IMR-90 (cell line): Measurements from ENCODE around the gene SATB2. TPM values are rescaled to one million over a fixed set of nuclear protein-coding genes. Genes with fewer than 3 reads are reported as not detected.

Source experiments
- ATAC-seq: fragments of 200-7000 bp; cut with Tn5 transposase; 2 replicates; pipeline ENCODE4 v1.9.1; 2020; ENCODE audit warnings: low read depth, mild to moderate bottlenecking, moderate library complexity
- BruUV-seq: library from RNA; stranded (reverse); fragments of 400-500 nt; replicated peaks from 2 replicates; lab custom pipeline; 2021; lab: Mats Ljungman, UMichigan
- CTCF ChIA-PET: fragments of 300-600 bp; formaldehyde crosslinking; extraction: SDS; loops from one replicate; lab custom pipeline; 2021; ENCODE audit warnings: antibody characterized with exemption; lab: Yijun Ruan, JAX
- POLR2A ChIA-PET: fragments of 300-600 bp; sonication (Branson Sonifier 250); formaldehyde crosslinking; loops from one replicate; lab custom pipeline; 2022; ENCODE audit warnings: antibody characterized with exemption; ENCODE audit not compliant: unreplicated experiment; lab: Charles Lee
- DNase-seq: peaks from one replicate; pipeline ENCODE4 v3.0.0; 2013
- H2AFZ ChIP-seq: replicated peaks from 2 replicates; pipeline ENCODE3; 2013; ENCODE audit warnings: low read length, mild to moderate bottlenecking; ENCODE audit not compliant: poor library complexity
- H2AK5ac ChIP-seq: 2 replicates; pipeline ENCODE4 v1.6.1; 2013; ENCODE audit warnings: low read depth, low read length, inconsistent platforms
- H2AK9ac ChIP-seq: replicated peaks from 2 replicates; pipeline ENCODE3; 2013; ENCODE audit warnings: mild to moderate bottlenecking, low read depth, low read length, moderate library complexity; ENCODE audit not compliant: poor library complexity
- H2BK120ac ChIP-seq: 2 replicates; pipeline ENCODE4 v1.6.1; 2013; ENCODE audit warnings: low read depth, low read length, inconsistent platforms
- H2BK15ac ChIP-seq: 3 replicates; pipeline ENCODE4 v1.6.1; 2013; ENCODE audit warnings: low read depth, low read length, inconsistent platforms
- H2BK20ac ChIP-seq: 2 replicates; pipeline ENCODE4 v1.6.1; 2013; ENCODE audit warnings: low read depth, mild to moderate bottlenecking, inconsistent platforms, low read length, moderate library complexity
- H2BK5ac ChIP-seq: 2 replicates; pipeline ENCODE4 v1.6.1; 2013; ENCODE audit warnings: mild to moderate bottlenecking, low read depth, low read length, inconsistent platforms; ENCODE audit not compliant: poor library complexity, severe bottlenecking
- H3K14ac ChIP-seq: replicated peaks from 2 replicates; pipeline ENCODE4 v1.6.1; 2013; ENCODE audit warnings: low read depth, low read length, inconsistent platforms
- H3K18ac ChIP-seq: 2 replicates; pipeline ENCODE4 v1.6.1; 2013; ENCODE audit warnings: low read depth, low read length, control low read depth
- H3K23ac ChIP-seq: 2 replicates; pipeline ENCODE4 v1.6.1; 2013; ENCODE audit warnings: low read depth, low read length, inconsistent platforms
- H3K27ac ChIP-seq: 2 replicates; pipeline ENCODE4 v1.5.1; 2013; ENCODE audit warnings: mild to moderate bottlenecking, control low read depth, low read length; ENCODE audit not compliant: insufficient read depth
- H3K27me3 ChIP-seq: 2 replicates; pipeline ENCODE4 v1.6.1; 2013; ENCODE audit warnings: low read length; ENCODE audit not compliant: control insufficient read depth, insufficient read depth
- H3K36me3 ChIP-seq: 2 replicates; pipeline ENCODE4 v1.6.1; 2013; ENCODE audit warnings: low read length, mixed read lengths; ENCODE audit not compliant: control insufficient read depth, insufficient read depth
- H3K4ac ChIP-seq: 2 replicates; pipeline ENCODE4 v1.6.1; 2013; ENCODE audit warnings: low read depth, low read length, inconsistent platforms
- H3K4me1 ChIP-seq: 2 replicates; pipeline ENCODE4 v1.6.1; 2013; ENCODE audit warnings: low read length, mixed read lengths; ENCODE audit not compliant: control insufficient read depth, insufficient read depth
- H3K4me2 ChIP-seq: 2 replicates; pipeline ENCODE4 v1.6.1; 2013; ENCODE audit warnings: low read depth, mild to moderate bottlenecking, control low read depth, low read length, moderate library complexity
- H3K4me3 ChIP-seq: 2 replicates; pipeline ENCODE4 v1.5.1; 2013; ENCODE audit warnings: low read depth, mild to moderate bottlenecking, control low read depth, low read length, moderate library complexity; ENCODE audit not compliant: insufficient read depth
- H3K56ac ChIP-seq: 2 replicates; pipeline ENCODE4 v1.6.1; 2013; ENCODE audit warnings: low read length, inconsistent platforms; ENCODE audit not compliant: insufficient read depth; ENCODE audit errors: extremely low read depth
- H3K79me1 ChIP-seq, 2 experiments: 2 replicates each; pipeline ENCODE4 v1.6.1; 2013; ENCODE audit warnings: low read length in 2 of 2, inconsistent platforms in 1 of 2, low read depth in 1 of 2
- H3K9ac ChIP-seq: 2 replicates; pipeline ENCODE4 v1.6.1; 2013; ENCODE audit warnings: low read depth, low read length, control low read depth
- H3K9me1 ChIP-seq: 2 replicates; pipeline ENCODE4 v1.6.1; 2013; ENCODE audit warnings: low read length, inconsistent platforms; ENCODE audit not compliant: insufficient read depth
- H3K9me3 ChIP-seq: 2 replicates; pipeline ENCODE4 v1.6.1; 2013; ENCODE audit warnings: low read length; ENCODE audit not compliant: control insufficient read depth, insufficient read depth
- H4K20me1 ChIP-seq: 2 replicates; pipeline ENCODE4 v1.6.1; 2013; ENCODE audit warnings: low read length, inconsistent platforms; ENCODE audit not compliant: insufficient read depth
- H4K5ac ChIP-seq: 2 replicates; pipeline ENCODE4 v1.6.1; 2013; ENCODE audit warnings: mild to moderate bottlenecking, low read depth, low read length, control low read depth
- H4K8ac ChIP-seq, 2 experiments: 2 replicates each; pipeline ENCODE4 v1.6.1; 2013; ENCODE audit warnings: low read depth in 2 of 2, low read length in 2 of 2, control low read depth in 1 of 2, inconsistent platforms in 1 of 2
- H4K91ac ChIP-seq: 2 replicates; pipeline ENCODE4 v1.6.1; 2013; ENCODE audit warnings: low read depth, low read length, inconsistent platforms; ENCODE audit not compliant: insufficient read depth
- BHLHE40 ChIP-seq: fragments of 150-350 bp; IDR thresholded peaks from 2 replicates; pipeline ENCODE4 v1.6.1; 2016; ENCODE audit warnings: mild to moderate bottlenecking, low read depth, low read length
- CHD1 ChIP-seq: IDR thresholded peaks from 2 replicates; pipeline ENCODE4 v1.6.1; 2012; ENCODE audit warnings: low read depth, low read length, improper control_type of control experiment
- CTCF ChIP-seq: conservative IDR thresholded peaks from 2 replicates; pipeline ENCODE4 v1.5.1; 2012; ENCODE audit warnings: mild to moderate bottlenecking, low read depth, low read length, improper control_type of control experiment
- ELK1 ChIP-seq: fragments of 150-350 bp; IDR thresholded peaks from 2 replicates; pipeline ENCODE4 v1.6.1; 2016; ENCODE audit warnings: low read depth, mild to moderate bottlenecking, low read length, moderate library complexity, borderline replicate concordance
- FOS ChIP-seq: fragments of 150-350 bp; IDR thresholded peaks from 2 replicates; pipeline ENCODE4 v1.6.1; 2016; ENCODE audit warnings: low read depth, low read length
- MAFK ChIP-seq: IDR thresholded peaks from 2 replicates; pipeline ENCODE4 v1.6.1; 2012; ENCODE audit warnings: low read depth, low read length, improper control_type of control experiment
- MAZ ChIP-seq: IDR thresholded peaks from 2 replicates; pipeline ENCODE4 v1.6.1; 2012; ENCODE audit warnings: low read depth, mild to moderate bottlenecking, low read length, improper control_type of control experiment, moderate library complexity, borderline replicate concordance
- MXI1 ChIP-seq: IDR thresholded peaks from 2 replicates; pipeline ENCODE4 v1.6.1; 2012; ENCODE audit warnings: low read depth, mild to moderate bottlenecking, low read length, moderate library complexity, borderline replicate concordance
- NFE2L2 ChIP-seq: fragments of 150-350 bp; IDR thresholded peaks from 2 replicates; pipeline ENCODE4 v1.6.1; 2016; ENCODE audit warnings: low read depth, mild to moderate bottlenecking, low read length
- POLR2A ChIP-seq: IDR thresholded peaks from 2 replicates; pipeline ENCODE4 v1.6.1; 2012; ENCODE audit warnings: mild to moderate bottlenecking, low read depth, low read length
- RAD21 ChIP-seq: IDR thresholded peaks from 2 replicates; pipeline ENCODE4 v1.6.1; 2012; ENCODE audit warnings: low read length, improper control_type of control experiment
- RCOR1 ChIP-seq: IDR thresholded peaks from 2 replicates; pipeline ENCODE4 v1.6.1; 2012; ENCODE audit warnings: mild to moderate bottlenecking, low read length, improper control_type of control experiment; ENCODE audit not compliant: insufficient replicate concordance
- RFX5 ChIP-seq: IDR thresholded peaks from 2 replicates; pipeline ENCODE4 v1.8.0; 2012; ENCODE audit warnings: low read depth, mild to moderate bottlenecking, low read length, moderate library complexity
- SMC3 ChIP-seq: fragments of 150-350 bp; IDR thresholded peaks from 2 replicates; pipeline ENCODE4 v1.6.1; 2016; ENCODE audit warnings: low read depth, mild to moderate bottlenecking, antibody characterized with exemption, low read length, moderate library complexity
- WGBS, 2 experiments: methylation state at CpG; one replicate each; pipeline versions ENCODE4 v1.1.5 to v1.1.7; 2013; ENCODE audit warnings: missing lambda C conversion rate in 2 of 2; ENCODE audit not compliant: insufficient read length in 1 of 2; ENCODE audit errors: extremely low coverage in 2 of 2; 5-methylcytosine and 5-hydroxymethylcytosine counted together
- dilution Hi-C: fragments of 300-500 bp; cut with HindIII; formaldehyde crosslinking; loops from one replicate; pipeline ENCODE4 v1.14.3; 2018; ENCODE audit warnings: low sequenced_read_pairs; ENCODE audit not compliant: unreplicated experiment
- in situ Hi-C: fragments of 300-500 bp; cut with MboI; formaldehyde crosslinking; loops from 3 replicates; pipeline ENCODE4 v1.14.3; 2019; ENCODE audit warnings: low sequenced_read_pairs, inconsistent platforms, mixed read lengths
- intact Hi-C: fragments of 100-400 bp; cut with micrococcal nuclease; formaldehyde crosslinking; loops from 2 replicates; pipeline ENCODE4 v1.10.0; 2022
- polyA plus RNA-seq, 3 experiments: library from polyadenylated mRNA; depleted of rRNA; stranded (reverse); fragments of >200 nt; gene quantifications; 2 replicates each; pipeline ENCODE4 v1.2.3, GENCODE V29; 2012; ENCODE audit warnings: low replicate concordance in 1 of 3
- total RNA-seq: library from RNA; depleted of rRNA; stranded (reverse); fragments of >200 nt; gene quantifications from 2 replicates; pipeline ENCODE4 v1.2.3, GENCODE V29; 2012
- TF ChIP-seq, protein P1 (sequence below): fragments of 150-350 bp; IDR thresholded peaks from 2 replicates; pipeline ENCODE4 v1.6.1; 2017; ENCODE audit warnings: mild to moderate bottlenecking, antibody characterized with exemption, low read length, low read depth

The SATB2 gene
- total and polyA plus RNA-seq, 2 of the 4 experiments (the other 2 are of a cell fraction), result 6.2 to 8.4 TPM

GRCh38 chr2:199480966-199481365 lies 23.2 kb upstream of the SATB2 start:
- Histone ChIP-seq H2BK5ac (no peak overlapping the region), H3K9ac (no peak overlapping the region), H3K9me1 (no peaks in the 10 kb centered on the region), H3K56ac (no peak overlapping the region), H3K14ac (no peak overlapping the region), H2AK9ac (no peak overlapping the region), H2BK20ac (no peak overlapping the region), H3K36me3 (no peaks in the 10 kb centered on the region), H2BK15ac (no peak overlapping the region), H2BK120ac (no peak overlapping the region), H3K4me1 (no peaks in the 10 kb centered on the region), H3K18ac (no peak overlapping the region), H3K4me3 (no peak overlapping the region), H3K79me1 (no peaks in the 10 kb centered on the region), H3K4me2 (no peak overlapping the region), H3K27me3 (peaks cover 12% of the 10 kb centered on the region), H4K20me1 (no peaks in the 10 kb centered on the region), H2AK5ac (no peak overlapping the region), H3K23ac (no peak overlapping the region), H3K27ac (no peak overlapping the region), H2AFZ (no peak overlapping the region), H3K9me3 (no peaks in the 10 kb centered on the region), H4K91ac (no peak overlapping the region), H4K5ac (no peak overlapping the region), H3K4ac (no peak overlapping the region), H4K8ac (no peak overlapping the region)
- CTCF ChIA-PET, result interaction anchor here (1.8 kb wide), 1 partner anchor 10 kb away, joined by 9 read pairs; no protein-coding TSS in a partner anchor
- in situ Hi-C loops (loop anchor here (10.0 to 25.0 kb wide), 3 partner anchors 819 to 1166 kb away; no protein-coding TSS in a partner anchor), intact Hi-C loops (loop anchor here (2.0 kb wide), 1 partner anchor 460 kb away; no protein-coding TSS in a partner anchor), dilution Hi-C loops (no loop called here)
- POLR2A ChIA-PET, result no interaction called here
- no peak for ATAC-seq
- TF ChIP-seq, protein P1, sequence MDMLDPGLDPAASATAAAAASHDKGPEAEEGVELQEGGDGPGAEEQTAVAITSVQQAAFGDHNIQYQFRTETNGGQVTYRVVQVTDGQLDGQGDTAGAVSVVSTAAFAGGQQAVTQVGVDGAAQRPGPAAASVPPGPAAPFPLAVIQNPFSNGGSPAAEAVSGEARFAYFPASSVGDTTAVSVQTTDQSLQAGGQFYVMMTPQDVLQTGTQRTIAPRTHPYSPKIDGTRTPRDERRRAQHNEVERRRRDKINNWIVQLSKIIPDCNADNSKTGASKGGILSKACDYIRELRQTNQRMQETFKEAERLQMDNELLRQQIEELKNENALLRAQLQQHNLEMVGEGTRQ, result no peak
- no peak for TF ChIP-seq NFE2L2
- TF ChIP-seq CTCF, result no peak
- TF ChIP-seq MAFK, result no peak
- no peak for TF ChIP-seq FOS
- no peak for TF ChIP-seq ELK1
- TF ChIP-seq RAD21, result no peak
- TF ChIP-seq MXI1, result no peak
- no peak for TF ChIP-seq RFX5
- TF ChIP-seq MAZ, result no peak
- no peak for TF ChIP-seq SMC3
- TF ChIP-seq CHD1, result no peak
- no peak for TF ChIP-seq BHLHE40
- TF ChIP-seq POLR2A, result no peak
- TF ChIP-seq RCOR1, result no peak
- no CpG with 5 or more reads among the region's 2 CpGs for WGBS, 2 experiments
- no TSS peak for BruUV-seq
- no peak for DNase-seq
